Fibroblast of the aortic adventitia (primary cell): ENCODE data around the gene KCNC1. TPM values are rescaled to one million over a fixed set of nuclear protein-coding genes. Genes with fewer than 3 reads are reported as not detected.

Source experiments
- DNase-seq: peaks from one replicate; pipeline ENCODE4 v3.0.0-alpha.2; 2010; ENCODE audit warnings: low read depth
- H3K4me3 ChIP-seq: 2 replicates; pipeline ENCODE4 v1.5.1; 2011; ENCODE audit warnings: low read depth, mild to moderate bottlenecking, control low read depth, low read length, moderate library complexity
- total RNA-seq: library from RNA; depleted of rRNA; stranded (reverse); fragments of >200 nt; gene quantifications from 2 replicates; pipeline ENCODE4 v1.2.3, GENCODE V29; 2012; ENCODE audit warnings: low replicate concordance
- TF ChIP-seq, protein P1 (sequence below): IDR thresholded peaks from 2 replicates; pipeline ENCODE4 v1.5.1; 2011; ENCODE audit warnings: mild to moderate bottlenecking, low read length, control low read depth, inconsistent platforms; ENCODE audit not compliant: insufficient read depth

KCNC1 gene
- total RNA-seq, 1 donor, result not detected

DNA sequence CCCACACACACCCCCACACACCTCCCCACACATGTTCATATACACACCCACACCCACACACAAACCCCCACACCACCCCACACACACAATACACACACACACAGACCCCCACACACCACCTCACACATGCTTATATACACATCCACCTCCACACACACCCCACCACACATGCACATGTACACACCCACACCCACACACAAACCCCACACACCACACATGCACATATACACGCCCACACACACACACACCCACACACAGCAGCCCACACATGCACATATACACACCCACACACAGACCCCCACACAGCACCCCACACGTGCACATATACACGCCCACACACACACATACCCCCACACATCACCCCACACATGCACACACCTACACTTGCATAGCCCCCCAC is 29.1 kb downstream of the KCNC1 start:
- TF ChIP-seq, protein P1, sequence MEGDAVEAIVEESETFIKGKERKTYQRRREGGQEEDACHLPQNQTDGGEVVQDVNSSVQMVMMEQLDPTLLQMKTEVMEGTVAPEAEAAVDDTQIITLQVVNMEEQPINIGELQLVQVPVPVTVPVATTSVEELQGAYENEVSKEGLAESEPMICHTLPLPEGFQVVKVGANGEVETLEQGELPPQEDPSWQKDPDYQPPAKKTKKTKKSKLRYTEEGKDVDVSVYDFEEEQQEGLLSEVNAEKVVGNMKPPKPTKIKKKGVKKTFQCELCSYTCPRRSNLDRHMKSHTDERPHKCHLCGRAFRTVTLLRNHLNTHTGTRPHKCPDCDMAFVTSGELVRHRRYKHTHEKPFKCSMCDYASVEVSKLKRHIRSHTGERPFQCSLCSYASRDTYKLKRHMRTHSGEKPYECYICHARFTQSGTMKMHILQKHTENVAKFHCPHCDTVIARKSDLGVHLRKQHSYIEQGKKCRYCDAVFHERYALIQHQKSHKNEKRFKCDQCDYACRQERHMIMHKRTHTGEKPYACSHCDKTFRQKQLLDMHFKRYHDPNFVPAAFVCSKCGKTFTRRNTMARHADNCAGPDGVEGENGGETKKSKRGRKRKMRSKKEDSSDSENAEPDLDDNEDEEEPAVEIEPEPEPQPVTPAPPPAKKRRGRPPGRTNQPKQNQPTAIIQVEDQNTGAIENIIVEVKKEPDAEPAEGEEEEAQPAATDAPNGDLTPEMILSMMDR, result no peak
- DNase-seq, result no peak
- H3K4me3 ChIP-seq, result no peak overlapping the region

DNA sequence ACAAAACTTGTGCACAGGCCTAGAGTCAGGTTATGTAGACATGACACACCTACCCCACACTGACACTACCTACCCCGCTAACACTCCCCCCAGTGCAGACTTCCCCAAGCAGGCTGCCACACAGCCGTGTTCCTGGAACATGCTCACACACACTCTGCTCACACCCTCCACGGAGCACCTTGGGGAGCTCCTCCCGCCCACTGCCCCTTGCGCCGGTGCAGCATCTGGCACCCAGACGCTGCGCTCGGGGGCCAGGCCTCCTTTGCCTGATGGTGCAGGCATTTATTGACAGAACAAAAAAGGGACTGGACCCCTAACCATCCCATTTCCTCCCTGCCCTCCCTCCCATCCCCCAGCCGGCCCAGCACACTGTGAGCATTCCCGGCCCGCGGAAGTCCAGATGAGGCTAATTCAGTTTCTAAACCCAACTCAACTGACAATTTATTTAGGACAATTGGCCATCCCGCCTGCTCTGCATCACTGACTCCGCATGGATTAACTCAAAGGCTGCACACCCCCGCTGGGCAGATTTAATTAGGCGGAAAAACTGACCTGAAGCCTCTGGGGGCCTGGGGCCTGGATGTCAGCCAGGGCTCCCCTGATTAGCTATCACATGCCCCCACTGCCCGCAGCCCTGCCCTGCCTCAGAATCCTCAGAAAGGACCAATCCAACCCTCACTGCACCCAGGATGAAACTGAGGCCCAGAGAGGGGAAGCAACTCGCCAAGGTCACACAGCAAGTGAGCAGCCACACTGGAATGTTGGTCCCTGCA is 30.1 kb downstream of the KCNC1 start:
- no peak overlapping the region for H3K4me3 ChIP-seq
- TF ChIP-seq, protein P1, result no peak
- DNase-seq, result no peak

DNA sequence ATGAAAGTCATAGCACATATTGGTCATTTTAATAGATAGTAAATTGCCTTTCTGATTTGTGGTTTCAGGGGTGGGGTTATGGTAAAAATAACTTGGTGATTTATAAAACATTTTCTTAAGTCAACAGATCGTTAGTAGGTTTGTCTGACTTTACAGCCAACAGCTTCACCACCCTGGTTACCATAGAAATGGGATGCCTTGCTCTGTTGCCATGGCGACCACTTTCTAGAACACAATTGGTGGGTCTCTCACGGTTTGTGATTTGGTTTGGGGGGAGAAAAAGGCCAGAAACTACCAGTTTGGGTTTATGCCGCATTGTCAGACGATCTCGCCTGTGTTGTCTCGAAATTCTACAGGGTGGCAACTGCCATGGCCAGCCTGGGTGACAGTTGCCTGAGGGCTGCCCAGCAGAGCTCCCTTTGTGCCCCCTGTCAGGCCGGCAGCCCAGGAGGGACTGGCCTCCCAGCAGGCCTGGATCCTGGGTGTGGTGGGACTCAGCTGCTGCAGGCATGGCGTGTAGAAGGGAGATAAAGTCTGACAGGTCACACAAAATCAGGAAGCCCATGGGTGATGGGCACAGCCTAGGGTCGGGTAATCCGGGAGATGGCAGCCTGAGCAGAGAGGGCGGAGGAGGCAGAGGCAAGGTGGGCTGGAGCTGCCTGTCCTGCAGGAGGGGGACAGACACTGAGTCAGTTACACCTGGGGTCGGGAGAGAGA is 30.9 kb downstream of the KCNC1 start:
- H3K4me3 ChIP-seq, result no peak overlapping the region
- TF ChIP-seq, protein P1, result no peak
- DNase-seq, result no peak

DNA sequence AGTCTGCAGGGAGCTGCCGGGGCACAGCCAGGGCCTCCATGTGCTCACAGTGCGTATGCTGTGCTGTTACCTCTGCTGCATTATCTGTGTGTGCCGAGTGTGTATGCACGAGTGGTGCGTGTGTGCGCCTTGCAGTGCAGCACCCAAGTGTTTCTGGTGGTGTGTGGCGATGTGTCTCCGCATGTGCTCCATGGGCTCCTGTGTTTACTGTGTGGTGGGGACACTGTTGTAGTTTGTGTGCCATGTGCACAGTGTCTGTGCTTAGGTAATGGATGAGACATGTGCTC is 31.4 kb downstream of the KCNC1 start:
- TF ChIP-seq, protein P1, result no peak
- no peak for DNase-seq
- H3K4me3 ChIP-seq, result no peak overlapping the region

DNA sequence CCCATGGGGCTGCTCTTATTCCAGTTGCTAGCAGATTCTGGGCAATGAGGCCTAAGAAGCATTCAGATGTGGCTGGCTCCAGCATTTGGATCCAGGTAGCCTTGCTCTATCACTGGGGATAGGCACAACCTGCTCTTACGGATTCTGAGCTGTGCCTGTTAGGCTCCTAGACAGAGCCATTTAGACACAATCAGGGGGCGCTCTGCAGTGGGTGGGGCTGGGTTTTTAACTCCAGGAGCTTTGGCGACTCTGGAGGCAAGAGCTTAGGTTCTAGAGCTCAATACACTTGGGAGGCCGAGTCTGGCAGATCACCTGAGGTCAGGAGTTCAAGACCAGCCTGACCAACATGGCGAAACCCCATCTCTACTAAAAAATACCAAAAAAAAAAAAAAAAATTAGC is 32.0 kb downstream of the KCNC1 start:
- TF ChIP-seq, protein P1, result no peak
- no peak overlapping the region for H3K4me3 ChIP-seq
- DNase-seq, result no peak

DNA sequence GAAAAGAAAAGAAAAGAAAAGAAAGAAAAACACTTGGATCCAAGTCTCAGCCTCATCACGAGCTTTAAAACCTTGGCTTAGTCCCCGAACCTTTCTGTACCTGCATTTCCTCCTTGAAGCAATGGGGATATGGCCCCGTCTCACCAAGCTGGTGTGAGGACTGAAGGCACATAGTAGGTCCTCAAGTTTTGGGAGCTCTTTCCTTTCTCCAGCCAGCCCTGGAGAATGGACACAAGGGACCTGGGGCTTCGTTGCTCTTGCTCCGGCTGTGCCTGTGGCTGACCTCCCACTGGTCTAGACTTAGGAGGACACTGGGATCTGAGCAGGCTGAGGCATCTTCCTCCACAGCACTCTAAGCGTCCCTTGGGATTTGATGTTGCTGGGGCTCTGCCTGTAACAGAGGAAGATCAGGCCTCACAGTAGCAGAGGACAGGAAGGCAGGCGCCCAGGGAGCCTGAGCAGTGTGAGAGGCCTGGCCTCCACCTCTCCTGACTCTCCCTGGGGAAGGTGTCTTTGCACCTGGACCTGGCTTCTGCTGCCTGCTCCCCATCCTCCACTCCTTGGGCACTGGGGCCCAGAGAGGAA is 32.8 kb downstream of the KCNC1 start:
- DNase-seq, result no peak
- TF ChIP-seq, protein P1, result no peak

More for the DNA sequence above, 32.8 kb downstream of the KCNC1 start:
- H3K4me3 ChIP-seq, result no peak overlapping the region
